H1 (cell line): ENCODE measurements around the gene UPF2. TPM values are rescaled to one million over a fixed set of nuclear protein-coding genes. Genes with fewer than 3 reads are reported as not detected.

Experiments
- EP300 ChIP-seq, 2 experiments: IDR thresholded peaks; 1 replicate in 1 of 2; 2 replicates in 1 of 2; pipeline ENCODE4 v1.6.1; 2011 to 2012; ENCODE audit warnings: low read depth in 2 of 2, low read length in 2 of 2, mild to moderate bottlenecking in 2 of 2, borderline replicate concordance in 1 of 2, inconsistent platforms in 1 of 2, moderate library complexity in 1 of 2
- POLR2A ChIP-seq, 2 experiments: IDR thresholded peaks; 1 replicate in 1 of 2; 2 replicates in 1 of 2; pipeline ENCODE4 v1.6.1; 2011; ENCODE audit warnings: low read depth in 2 of 2, low read length in 2 of 2, mild to moderate bottlenecking in 2 of 2; ENCODE audit errors: control extremely low read depth in 1 of 2
- polyA plus RNA-seq, 7 experiments: library from polyadenylated mRNA; depleted of rRNA in 3 of 7; stranded (reverse) in 5 of 7; unstranded in 2 of 7; fragments of >200 nt in 5 of 7; fragments of 200-250 nt in 2 of 7; gene quantifications; 1 replicate in 5 of 7; 2 replicates in 1 of 7; 4 replicates in 1 of 7; pipeline versions ENCODE4 v1.2.1 to v1.2.3, GENCODE V29; 2011 to 2013; ENCODE audit warnings: missing spikeins in 2 of 7, mixed read lengths in 2 of 7
- total RNA-seq: library from RNA; stranded (reverse); fragmentation: NEBNext Ultra II Directional; extraction: Animal tissue kit (Norgen Biotek cat#: 25700); gene quantifications from 2 replicates; pipeline ENCODE4 v1.2.1, GENCODE V29; 2021

UPF2 gene
- total and polyA plus RNA-seq, 2 of the 8 experiments (the other 6 are each of a cell fraction or from before 2014, with no cell fraction given): 6.2 to 32.8 TPM

GRCh38 chr10:12036073-12036655 is 6.4 kb downstream of the UPF2 start (continued):
- TF ChIP-seq POLR2A (IDR thresholded peaks at IDR 0.05; ENCODE audit: control extremely low read depth in 1 of 2, low read depth in 2 of 2, low read length in 2 of 2) (no peak), EP300 (IDR thresholded peaks at IDR 0.05; ENCODE audit: borderline replicate concordance in 1 of 2, low read depth in 2 of 2, low read length in 2 of 2) (no peak)
- TF ChIP-seq, all 59 proteins: peak for 0
